Esophagus squamous epithelium (tissue), 5 donors: ENCODE data around the gene PHACTR1. TPM values are rescaled to one million over a fixed set of nuclear protein-coding genes. Genes with fewer than 3 reads are reported as not detected.

Experiments used
- DNase-seq: peaks from one replicate; lab custom pipeline; 2025; lab: John Stamatoyannopoulos, UW
- H3K27ac ChIP-seq, 4 donors: fragments of 200-600 bp; sonication (generic); one replicate each; pipeline ENCODE4 v1.5.1; 2016 to 2019; ENCODE audit warnings: mild to moderate bottlenecking in 1 of 4
- H3K27me3 ChIP-seq, 4 donors: fragments of 200-600 bp; sonication (generic); 1 replicate in 3 of 4; 2 replicates in 1 of 4; pipeline versions ENCODE4 v1.5.1 to v1.6.0; 2017 to 2021; ENCODE audit warnings: antibody characterized with exemption in 1 of 4
- H3K36me3 ChIP-seq, 3 donors: fragments of 200-600 bp; sonication (generic); one replicate each; pipeline ENCODE4 v1.5.1; 2016 to 2019
- H3K4me1 ChIP-seq, 3 donors: fragments of 200-600 bp; sonication (generic); one replicate each; pipeline ENCODE4 v1.5.1; 2017 to 2019
- H3K4me3 ChIP-seq, 4 donors: fragments of 200-600 bp; sonication (generic); 1 replicate in 3 of 4; 2 replicates in 1 of 4; pipeline ENCODE4 v1.5.1; 2016 to 2019; ENCODE audit warnings: mild to moderate bottlenecking in 2 of 4, moderate library complexity in 1 of 4
- H3K9me3 ChIP-seq, 3 donors: fragments of 200-600 bp; sonication (generic); one replicate each; pipeline ENCODE4 v1.5.1; 2016 to 2019
- POLR2A ChIP-seq, 4 donors: fragments of 450-650 bp; IDR thresholded peaks; one replicate each; pipeline ENCODE4 v1.6.1; 2017; ENCODE audit warnings: antibody characterized with exemption in 4 of 4, mild to moderate bottlenecking in 4 of 4, moderate library complexity in 3 of 4
- WGBS, 2 donors: methylation state at CpG; one replicate each; pipeline ENCODE4 v1.1.5; 2018; 5-methylcytosine and 5-hydroxymethylcytosine counted together
- intact Hi-C: fragments of 100-400 bp; cut with DNase I; formaldehyde crosslinking; loops from one replicate; pipeline ENCODE4 v1.15.0; 2022
- total RNA-seq, 4 donors: library from RNA; depleted of rRNA; stranded (reverse); fragments of >200 nt; gene quantifications; one replicate each; pipeline ENCODE4 v1.1.0, GENCODE V29; 2016
- TF ChIP-seq, protein P1 (sequence below), 6 experiments: fragments of 450-650 bp in 4 of 6; fragments of 200-600 bp in 2 of 6; sonication (generic) in 2 of 6; IDR thresholded peaks; one replicate each; pipeline ENCODE4 v1.5.1; 2016 to 2019; ENCODE audit warnings: antibody characterized with exemption in 6 of 6, mild to moderate bottlenecking in 4 of 6, moderate library complexity in 4 of 6
- donor health status: DM: yes; HTN: yes; CAD: no.

PHACTR1 gene
- total RNA-seq, 4 donors from 2014 or later: 1.5 to 7.2 (median 4.5) TPM

GRCh38 chr6:13261464-13261994, 545.0 kb downstream of the PHACTR1 start:
- H3K4me1 ChIP-seq: no peaks in the 10 kb centered on the region
- H3K27ac ChIP-seq: no peak overlapping the region
- H3K27me3 ChIP-seq: no peaks in the 10 kb centered on the region
- TF ChIP-seq, protein P1, sequence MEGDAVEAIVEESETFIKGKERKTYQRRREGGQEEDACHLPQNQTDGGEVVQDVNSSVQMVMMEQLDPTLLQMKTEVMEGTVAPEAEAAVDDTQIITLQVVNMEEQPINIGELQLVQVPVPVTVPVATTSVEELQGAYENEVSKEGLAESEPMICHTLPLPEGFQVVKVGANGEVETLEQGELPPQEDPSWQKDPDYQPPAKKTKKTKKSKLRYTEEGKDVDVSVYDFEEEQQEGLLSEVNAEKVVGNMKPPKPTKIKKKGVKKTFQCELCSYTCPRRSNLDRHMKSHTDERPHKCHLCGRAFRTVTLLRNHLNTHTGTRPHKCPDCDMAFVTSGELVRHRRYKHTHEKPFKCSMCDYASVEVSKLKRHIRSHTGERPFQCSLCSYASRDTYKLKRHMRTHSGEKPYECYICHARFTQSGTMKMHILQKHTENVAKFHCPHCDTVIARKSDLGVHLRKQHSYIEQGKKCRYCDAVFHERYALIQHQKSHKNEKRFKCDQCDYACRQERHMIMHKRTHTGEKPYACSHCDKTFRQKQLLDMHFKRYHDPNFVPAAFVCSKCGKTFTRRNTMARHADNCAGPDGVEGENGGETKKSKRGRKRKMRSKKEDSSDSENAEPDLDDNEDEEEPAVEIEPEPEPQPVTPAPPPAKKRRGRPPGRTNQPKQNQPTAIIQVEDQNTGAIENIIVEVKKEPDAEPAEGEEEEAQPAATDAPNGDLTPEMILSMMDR (IDR thresholded peaks at IDR 0.05): no peak
- no peak for TF ChIP-seq POLR2A (IDR thresholded peaks at IDR 0.05)
- no peaks in the 10 kb centered on the region for H3K36me3 ChIP-seq
- intact Hi-C loops: no loop called here
- DNase-seq: no peak
- 32 to 72% methylated on average over 1 of the region's 1 CpG for WGBS, 2 donors
- no peaks in the 10 kb centered on the region for H3K9me3 ChIP-seq
- no peak overlapping the region for H3K4me3 ChIP-seq

- no peak for TF ChIP-seq POLR2A (IDR thresholded peaks at IDR 0.05)
- WGBS, 2 donors: 27 to 50% methylated on average over 1 of the region's 1 CpG
- no peak for DNase-seq
- no peak overlapping the region for H3K27ac ChIP-seq
- intact Hi-C loops: no loop called here
- H3K4me1 ChIP-seq: no peaks in the 10 kb centered on the region
- H3K36me3 ChIP-seq: no peaks in the 10 kb centered on the region
- no peaks in the 10 kb centered on the region for H3K9me3 ChIP-seq
- no peak overlapping the region for H3K4me3 ChIP-seq
- no peaks in the 10 kb centered on the region for H3K27me3 ChIP-seq
These were observed 546.0 kb downstream of the PHACTR1 start for GRCh38 chr6:13262302-13263230.

DNA sequence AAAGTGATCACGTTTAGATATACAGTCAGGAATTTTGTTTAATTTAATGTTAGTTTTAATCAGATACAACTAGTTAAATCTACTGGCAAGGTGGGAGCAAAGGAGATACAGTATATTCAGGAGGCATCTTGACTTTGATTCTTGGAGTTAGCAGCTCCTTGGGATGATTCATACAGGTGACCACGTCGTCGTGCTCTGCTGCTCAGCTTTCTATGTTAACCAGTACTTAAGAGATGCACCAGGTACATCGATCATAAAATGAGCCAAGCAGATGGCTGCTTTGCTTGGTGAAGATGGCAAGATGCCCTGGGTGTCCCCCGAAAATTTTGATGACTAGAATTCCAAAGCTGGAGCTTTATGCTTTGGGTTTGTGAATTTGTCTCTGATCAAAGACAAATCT, 547.1 kb downstream of the PHACTR1 start:
- Histone ChIP-seq H3K9me3 (no peaks in the 10 kb centered on the region), H3K27me3 (no peaks in the 10 kb centered on the region), H3K4me1 (no peaks in the 10 kb centered on the region), H3K27ac (no peak overlapping the region), H3K36me3 (no peaks in the 10 kb centered on the region), H3K4me3 (no peak overlapping the region)
- intact Hi-C loops: no loop called here
- no peak for DNase-seq
- WGBS, 2 donors: 80 to 85% methylated on average over 5 to 6 of the region's 6 CpGs
- no peak for TF ChIP-seq POLR2A (IDR thresholded peaks at IDR 0.05)
- TF ChIP-seq, protein P1 (IDR thresholded peaks at IDR 0.05): no peak

DNA sequence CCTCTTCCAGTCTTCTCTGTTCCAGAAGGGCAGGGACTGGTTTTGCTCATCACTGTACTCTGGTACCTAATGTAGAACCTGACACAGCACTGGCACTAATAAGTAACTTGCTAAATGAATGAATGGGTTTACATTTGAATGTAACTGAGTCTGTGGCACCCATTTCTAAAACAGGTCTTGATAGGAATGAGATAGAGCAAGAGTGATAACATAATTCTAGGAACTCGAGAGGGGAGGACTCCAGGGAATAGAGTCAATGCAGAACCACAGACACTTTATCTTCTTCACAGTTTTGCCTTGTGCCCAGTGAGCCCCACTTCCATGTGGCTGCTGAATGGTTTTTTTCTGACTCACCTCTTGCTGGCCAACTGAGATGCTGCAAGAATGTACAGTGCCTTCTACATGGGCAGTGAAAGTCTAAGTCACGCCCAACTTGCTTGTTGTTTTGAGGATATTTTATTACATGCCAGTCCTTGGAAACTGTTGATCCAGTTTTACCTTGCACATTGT, 550.6 kb downstream of the PHACTR1 start:
- 87 to 92% methylated on average over 1 to 2 of the region's 2 CpGs for WGBS, 2 donors
- Histone ChIP-seq H3K27ac (no peak overlapping the region), H3K4me3 (no peak overlapping the region), H3K36me3 (no peaks in the 10 kb centered on the region), H3K9me3 (no peaks in the 10 kb centered on the region), H3K4me1 (peaks cover 0 to 10% (median 0%) of the 10 kb centered on the region in 3 donors), H3K27me3 (no peaks in the 10 kb centered on the region)
- no peak for DNase-seq
- no peak for TF ChIP-seq POLR2A (IDR thresholded peaks at IDR 0.05)
- TF ChIP-seq, protein P1 (IDR thresholded peaks at IDR 0.05): no peak
- intact Hi-C loops: no loop called here

GRCh38 chr6:13268913-13269518, 552.4 kb downstream of the PHACTR1 start:
- intact Hi-C loops: no loop called here
- Histone ChIP-seq H3K9me3 (no peaks in the 10 kb centered on the region), H3K27me3 (no peaks in the 10 kb centered on the region), H3K4me3 (no peak overlapping the region), H3K36me3 (no peaks in the 10 kb centered on the region), H3K4me1 (peaks cover 0 to 10% (median 0%) of the 10 kb centered on the region in 3 donors), H3K27ac (no peak overlapping the region)
- WGBS, 2 donors: 48 to 59% methylated on average over 8 of the region's 8 CpGs
- no peak for DNase-seq
- TF ChIP-seq, protein P1 (IDR thresholded peaks at IDR 0.05): no peak
- no peak for TF ChIP-seq POLR2A (IDR thresholded peaks at IDR 0.05)
